PC-9 (cell line): ENCODE results near the gene ME3. TPM values are rescaled to one million over a fixed set of nuclear protein-coding genes. Genes with fewer than 3 reads are reported as not detected.

Experiments
- BruUV-seq: library from RNA; stranded (reverse); fragments of 400-500 nt; replicated peaks from 2 replicates; lab custom pipeline; 2021; lab: Mats Ljungman, UMichigan
- CTCF ChIA-PET: fragments of 300-600 bp; sonication (Branson Sonifier 250); formaldehyde crosslinking; loops from one replicate; lab custom pipeline; 2022; ENCODE audit warnings: antibody characterized with exemption; lab: Charles Lee
- POLR2A ChIA-PET: fragments of 300-600 bp; sonication (Branson Sonifier 250); formaldehyde crosslinking; loops from one replicate; lab custom pipeline; 2022; ENCODE audit warnings: antibody characterized with exemption; ENCODE audit not compliant: unreplicated experiment; lab: Charles Lee
- DNase-seq, 2 experiments: peaks; one replicate each; pipeline versions ENCODE4 v3.0.0 to v3.0.0-alpha.2; 2015 to 2022; ENCODE audit warnings: mixed read lengths in 1 of 2
- H2AFZ ChIP-seq: fragments of 200-600 bp; sonication (generic); 2 replicates; pipeline ENCODE4 v1.8.1; 2017; ENCODE audit warnings: antibody characterized with exemption
- H3F3A ChIP-seq: fragments of 200-600 bp; sonication (generic); 2 replicates; pipeline ENCODE4 v1.8.1; 2017; ENCODE audit warnings: antibody characterized with exemption, mild to moderate bottlenecking, low read depth; ENCODE audit not compliant: insufficient read depth
- H3K27ac ChIP-seq: fragments of 200-600 bp; sonication (generic); 2 replicates; pipeline ENCODE4 v1.6.1; 2016; ENCODE audit warnings: mixed run types
- H3K27me3 ChIP-seq: fragments of 200-600 bp; sonication (generic); 2 replicates; pipeline ENCODE4 v1.6.1; 2016; ENCODE audit warnings: low read depth, mixed run types; ENCODE audit not compliant: insufficient read depth
- H3K36me3 ChIP-seq: fragments of 200-600 bp; sonication (generic); 2 replicates; pipeline ENCODE4 v1.6.1; 2016; ENCODE audit warnings: low read depth, mixed run types
- H3K4me1 ChIP-seq: fragments of 200-600 bp; sonication (generic); replicated peaks from 2 replicates; pipeline ENCODE4 v1.6.1; 2016; ENCODE audit warnings: mixed run types; ENCODE audit not compliant: insufficient read depth
- H3K4me2 ChIP-seq: fragments of 200-600 bp; sonication (generic); 2 replicates; pipeline ENCODE4 v1.6.1; 2017; ENCODE audit warnings: mixed run types
- H3K4me3 ChIP-seq: fragments of 200-600 bp; sonication (generic); 2 replicates; pipeline ENCODE4 v1.6.1; 2016; ENCODE audit warnings: mixed run types
- H3K79me2 ChIP-seq: fragments of 200-600 bp; sonication (generic); 2 replicates; pipeline ENCODE4 v1.6.1; 2017; ENCODE audit warnings: low read depth, mixed run types
- H3K9me2 ChIP-seq: fragments of 200-600 bp; sonication (generic); 2 replicates; pipeline ENCODE4 v1.8.1; 2017; ENCODE audit warnings: mild to moderate bottlenecking; ENCODE audit not compliant: insufficient read depth
- H3K9me3 ChIP-seq: fragments of 200-600 bp; sonication (generic); 2 replicates; pipeline ENCODE4 v1.8.1; 2016; ENCODE audit warnings: low read depth; ENCODE audit not compliant: insufficient read depth
- H4K20me1 ChIP-seq: fragments of 200-600 bp; sonication (generic); 2 replicates; pipeline ENCODE4 v1.8.1; 2017; ENCODE audit not compliant: insufficient read depth
- EZH2 ChIP-seq: fragments of 200-600 bp; sonication (generic); IDR thresholded peaks from 2 replicates; pipeline ENCODE4 v1.8.0; 2017; ENCODE audit warnings: antibody characterized with exemption, low read depth
- intact Hi-C: fragments of 100-400 bp; cut with micrococcal nuclease; formaldehyde crosslinking; loops from one replicate; pipeline ENCODE4 v1.10.0; 2022; ENCODE audit not compliant: unreplicated experiment
- total RNA-seq: library from RNA; stranded (reverse); gene quantifications from 2 replicates; pipeline ENCODE4 v1.2.3, GENCODE V29; 2021
- TF ChIP-seq, protein P1 (sequence below): fragments of 200-600 bp; sonication (generic); conservative IDR thresholded peaks from 2 replicates; pipeline ENCODE4 v1.6.1; 2017; ENCODE audit warnings: mixed run types, antibody characterized with exemption, mild to moderate bottlenecking, moderate library complexity

Gene ME3
- total RNA-seq, 1 experiment from 2014 or later = 34.0 TPM

DNA sequence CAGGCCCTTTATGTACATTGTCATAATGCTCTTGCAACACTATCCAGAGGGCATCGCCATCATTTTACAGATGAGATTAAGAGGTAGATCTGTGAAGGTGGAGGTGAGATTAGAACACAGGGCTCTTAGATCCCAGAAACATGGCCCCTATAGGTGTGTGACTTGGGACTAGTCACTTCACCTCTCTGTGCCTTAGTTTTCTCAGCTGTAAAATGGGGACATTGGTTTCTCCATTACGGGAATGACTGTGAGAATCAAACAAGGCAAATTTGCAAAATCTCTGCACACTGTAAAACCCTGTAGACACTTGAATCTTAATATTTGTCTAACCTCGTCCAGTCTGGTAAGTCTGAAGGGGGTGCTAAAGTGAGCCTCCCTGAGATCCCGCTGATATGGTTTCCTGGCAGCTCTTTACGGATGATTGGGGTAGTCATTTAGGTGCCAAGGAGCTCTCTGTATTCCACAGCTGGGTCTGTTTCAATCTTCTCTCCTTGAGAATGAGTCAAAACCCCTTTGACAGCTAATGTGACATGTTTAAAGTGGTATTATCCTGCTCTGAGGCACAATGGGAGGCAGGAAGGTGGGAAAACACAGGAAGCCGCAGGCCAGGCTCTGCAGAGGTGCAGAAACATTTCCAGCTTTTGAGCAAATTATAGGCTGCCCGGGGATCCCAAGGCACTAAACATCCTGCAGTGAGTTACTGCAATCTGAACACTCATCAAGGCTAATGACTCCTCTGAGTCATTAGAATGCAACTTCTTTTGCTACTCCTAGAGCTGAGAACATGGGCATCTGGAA is 156.9 kb downstream of the ME3 start:
- H3K4me3 ChIP-seq = no peak overlapping the region
- TF ChIP-seq, protein P1, sequence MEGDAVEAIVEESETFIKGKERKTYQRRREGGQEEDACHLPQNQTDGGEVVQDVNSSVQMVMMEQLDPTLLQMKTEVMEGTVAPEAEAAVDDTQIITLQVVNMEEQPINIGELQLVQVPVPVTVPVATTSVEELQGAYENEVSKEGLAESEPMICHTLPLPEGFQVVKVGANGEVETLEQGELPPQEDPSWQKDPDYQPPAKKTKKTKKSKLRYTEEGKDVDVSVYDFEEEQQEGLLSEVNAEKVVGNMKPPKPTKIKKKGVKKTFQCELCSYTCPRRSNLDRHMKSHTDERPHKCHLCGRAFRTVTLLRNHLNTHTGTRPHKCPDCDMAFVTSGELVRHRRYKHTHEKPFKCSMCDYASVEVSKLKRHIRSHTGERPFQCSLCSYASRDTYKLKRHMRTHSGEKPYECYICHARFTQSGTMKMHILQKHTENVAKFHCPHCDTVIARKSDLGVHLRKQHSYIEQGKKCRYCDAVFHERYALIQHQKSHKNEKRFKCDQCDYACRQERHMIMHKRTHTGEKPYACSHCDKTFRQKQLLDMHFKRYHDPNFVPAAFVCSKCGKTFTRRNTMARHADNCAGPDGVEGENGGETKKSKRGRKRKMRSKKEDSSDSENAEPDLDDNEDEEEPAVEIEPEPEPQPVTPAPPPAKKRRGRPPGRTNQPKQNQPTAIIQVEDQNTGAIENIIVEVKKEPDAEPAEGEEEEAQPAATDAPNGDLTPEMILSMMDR = no peak
- no peak for TF ChIP-seq EZH2
- peaks cover 20% of the 10 kb centered on the region for H3K9me3 ChIP-seq
- H3K4me1 ChIP-seq = peaks cover 53% of the 10 kb centered on the region
- no peaks in the 10 kb centered on the region for H3K27me3 ChIP-seq
- no peaks in the 10 kb centered on the region for H3K79me2 ChIP-seq
- BruUV-seq = no TSS peak
- H3K4me2 ChIP-seq = peak overlapping the region; percentile 33
- peak overlapping the region; percentile 46 for H3K27ac ChIP-seq
- no peaks in the 10 kb centered on the region for H3K9me2 ChIP-seq
- peak; percentile 46 to 91 for DNase-seq
- intact Hi-C loops = no loop called here
- POLR2A ChIA-PET = interaction anchor here (0.7 kb wide), 1 partner anchor 18 kb away, joined by 3 read pairs; no protein-coding TSS in a partner anchor
- H2AFZ ChIP-seq = no peak overlapping the region
- no peaks in the 10 kb centered on the region for H3K36me3 ChIP-seq
- H4K20me1 ChIP-seq = no peaks in the 10 kb centered on the region
- CTCF ChIA-PET = no interaction called here
- H3F3A ChIP-seq = peaks cover 29% of the 10 kb centered on the region

DNA sequence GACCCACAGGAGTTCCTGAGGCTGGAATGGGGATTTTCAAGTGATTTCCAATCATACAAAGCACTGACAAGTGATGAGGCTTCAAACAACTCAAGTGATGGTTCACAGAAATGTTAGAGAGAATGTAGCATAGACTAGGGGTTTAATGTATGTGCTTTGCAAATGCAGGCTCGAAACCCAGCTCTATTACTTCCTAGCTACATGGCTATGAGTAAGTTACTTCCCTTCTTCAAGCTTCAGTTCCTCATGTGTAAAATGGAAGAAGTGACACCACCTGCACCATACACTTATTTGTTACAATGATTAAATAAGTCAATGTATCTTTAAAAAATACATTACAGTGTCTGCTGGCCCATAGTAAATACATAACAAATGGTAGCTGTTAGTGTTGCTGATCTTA is 158.0 kb downstream of the ME3 start:
- H3K9me3 ChIP-seq = peaks cover 27% of the 10 kb centered on the region
- H3K4me2 ChIP-seq = no peak overlapping the region
- CTCF ChIA-PET = no interaction called here
- H3K9me2 ChIP-seq = no peaks in the 10 kb centered on the region
- intact Hi-C loops = no loop called here
- no peak for DNase-seq
- H2AFZ ChIP-seq = no peak overlapping the region
- 0 out of 2 replicates have a peak overlapping the region, but pooled peaks have one; percentile 46 for H3K27ac ChIP-seq
- no peak overlapping the region for H3K4me3 ChIP-seq
- no peaks in the 10 kb centered on the region for H3K36me3 ChIP-seq
- peaks cover 29% of the 10 kb centered on the region for H3F3A ChIP-seq
- POLR2A ChIA-PET = no interaction called here
- TF ChIP-seq, protein P1 = no peak
- TF ChIP-seq EZH2 = no peak
- H3K27me3 ChIP-seq = no peaks in the 10 kb centered on the region
- H3K79me2 ChIP-seq = no peaks in the 10 kb centered on the region
- H3K4me1 ChIP-seq = peaks cover 53% of the 10 kb centered on the region
- no TSS peak for BruUV-seq
- no peaks in the 10 kb centered on the region for H4K20me1 ChIP-seq

DNA sequence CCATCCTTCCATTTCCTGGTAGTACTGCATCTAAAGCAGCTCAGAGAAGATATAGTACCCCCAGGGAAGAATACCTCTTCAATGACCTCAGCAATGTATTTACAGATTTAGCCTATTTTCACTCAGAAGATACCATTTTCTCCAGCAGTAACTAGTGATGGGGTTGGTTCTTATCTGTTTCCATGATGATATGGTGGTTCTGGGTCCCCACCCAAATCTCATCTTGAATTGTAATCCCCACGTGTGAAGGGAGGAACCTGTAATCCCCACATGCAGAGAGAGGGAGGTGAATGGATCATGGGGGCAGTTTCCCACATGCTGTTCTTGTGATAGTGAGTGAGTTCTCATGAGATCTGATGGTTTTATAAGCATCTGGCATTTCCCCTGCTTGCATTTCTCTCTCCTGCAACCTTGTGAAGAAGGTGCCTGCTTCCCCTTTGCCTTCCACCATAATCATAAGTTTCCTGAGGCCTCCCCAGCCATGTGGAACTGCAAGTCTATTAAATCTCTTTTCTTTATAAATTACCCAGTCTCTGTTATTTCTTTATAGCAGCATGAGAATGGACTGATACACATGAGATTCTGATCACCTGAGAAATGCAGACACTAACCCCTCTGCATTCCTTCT is 158.6 kb downstream of the ME3 start:
- Histone ChIP-seq H3F3A (peaks cover 29% of the 10 kb centered on the region), H3K9me2 (no peaks in the 10 kb centered on the region), H3K4me3 (no peak overlapping the region), H3K79me2 (no peaks in the 10 kb centered on the region), H4K20me1 (no peaks in the 10 kb centered on the region), H3K4me1 (peaks cover 53% of the 10 kb centered on the region), H3K9me3 (peaks cover 27% of the 10 kb centered on the region), H3K36me3 (no peaks in the 10 kb centered on the region), H3K27me3 (no peaks in the 10 kb centered on the region), H2AFZ (no peak overlapping the region), H3K27ac (no peak overlapping the region), H3K4me2 (no peak overlapping the region)
- TF ChIP-seq, protein P1 = no peak
- no peak for TF ChIP-seq EZH2
- intact Hi-C loops = no loop called here
- BruUV-seq = no TSS peak
- no peak for DNase-seq
- ChIA-PET CTCF (no interaction called here), POLR2A (no interaction called here)
